Trophoblast cell (in vitro differentiated cells and primary cell): Measurements from ENCODE around the gene DNAI1.
"Not testable (repeated sequence)": the region's sequence is repeated elsewhere in the genome, so short reads cannot be mapped to it uniquely, and the experiment has no call there.

ENCODE experiments used
- DNase-seq, 2 donors: peaks; one replicate each; pipeline ENCODE4 v3.0.0-alpha.2; 2016
- H2AFZ ChIP-seq: 2 replicates; pipeline ENCODE4 v1.6.1; 2013; ENCODE audit warnings: low read length, moderate library complexity, mild to moderate bottlenecking; ENCODE audit not compliant: insufficient read depth, poor library complexity
- H2AK5ac ChIP-seq: 2 replicates; pipeline ENCODE4 v1.6.1; 2013; ENCODE audit warnings: mild to moderate bottlenecking, low read length
- H2BK120ac ChIP-seq: 2 replicates; pipeline ENCODE4 v1.6.1; 2013; ENCODE audit warnings: low read length, mild to moderate bottlenecking, moderate library complexity; ENCODE audit not compliant: insufficient read depth, poor library complexity
- H2BK12ac ChIP-seq: 2 replicates; pipeline ENCODE4 v1.6.1; 2013; ENCODE audit warnings: mild to moderate bottlenecking, low read length, moderate library complexity
- H2BK5ac ChIP-seq: 2 replicates; pipeline ENCODE4 v1.6.1; 2013; ENCODE audit warnings: low read length, low read depth, moderate library complexity, mild to moderate bottlenecking; ENCODE audit not compliant: poor library complexity
- H3K14ac ChIP-seq: 2 replicates; pipeline ENCODE4 v1.6.1; 2013; ENCODE audit warnings: mild to moderate bottlenecking, low read length
- H3K18ac ChIP-seq: 2 replicates; pipeline ENCODE4 v1.6.1; 2013; ENCODE audit warnings: mild to moderate bottlenecking, low read length
- H3K23ac ChIP-seq: 2 replicates; pipeline ENCODE4 v1.6.1; 2013; ENCODE audit warnings: low read length
- H3K27ac ChIP-seq: 2 replicates; pipeline ENCODE4 v1.5.1; 2013; ENCODE audit warnings: low read depth, mild to moderate bottlenecking, inconsistent platforms, low read length, moderate library complexity
- H3K27me3 ChIP-seq: 2 replicates; pipeline ENCODE4 v1.6.1; 2013; ENCODE audit warnings: inconsistent platforms, mild to moderate bottlenecking, low read length, moderate library complexity; ENCODE audit not compliant: insufficient read depth
- H3K36me3 ChIP-seq, 2 experiments: 1 replicate in 1 of 2; 2 replicates in 1 of 2; pipeline ENCODE4 v1.6.1; 2013; ENCODE audit warnings: low read length in 2 of 2, mild to moderate bottlenecking in 2 of 2, moderate library complexity in 1 of 2; ENCODE audit not compliant: insufficient read depth in 2 of 2, control insufficient read depth in 1 of 2
- H3K4ac ChIP-seq: 2 replicates; pipeline ENCODE4 v1.6.1; 2013; ENCODE audit warnings: low read depth, mild to moderate bottlenecking, low read length, moderate library complexity
- H3K4me1 ChIP-seq, 2 experiments: 1 replicate in 1 of 2; 2 replicates in 1 of 2; pipeline ENCODE4 v1.6.1; 2013; ENCODE audit warnings: low read length in 2 of 2, mild to moderate bottlenecking in 2 of 2, moderate library complexity in 1 of 2; ENCODE audit not compliant: insufficient read depth in 2 of 2, control insufficient read depth in 1 of 2
- H3K4me2 ChIP-seq: 2 replicates; pipeline ENCODE4 v1.6.1; 2013; ENCODE audit warnings: inconsistent platforms, mild to moderate bottlenecking, low read length, moderate library complexity
- H3K4me3 ChIP-seq: 2 replicates; pipeline ENCODE4 v1.5.1; 2013; ENCODE audit warnings: mild to moderate bottlenecking, low read depth, low read length, inconsistent platforms
- H3K79me1 ChIP-seq: one replicate; pipeline ENCODE4 v1.6.1; 2013; ENCODE audit warnings: low read length
- H3K79me2 ChIP-seq: 2 replicates; pipeline ENCODE4 v1.6.1; 2013; ENCODE audit warnings: low read length, mild to moderate bottlenecking; ENCODE audit not compliant: control insufficient read depth, insufficient read depth, poor library complexity
- H3K9ac ChIP-seq: 2 replicates; pipeline ENCODE4 v1.6.1; 2013; ENCODE audit warnings: mild to moderate bottlenecking, low read length
- H3K9me3 ChIP-seq: 2 replicates; pipeline ENCODE4 v1.6.1; 2013; ENCODE audit warnings: low read depth, mild to moderate bottlenecking, control low read depth, inconsistent platforms, low read length; ENCODE audit not compliant: insufficient read depth
- H4K12ac ChIP-seq: 2 replicates; pipeline ENCODE4 v1.6.1; 2013; ENCODE audit warnings: low read depth, mild to moderate bottlenecking, low read length, moderate library complexity
- H4K8ac ChIP-seq: 2 replicates; pipeline ENCODE4 v1.6.1; 2013; ENCODE audit warnings: low read depth, mild to moderate bottlenecking, low read length, moderate library complexity
- H4K91ac ChIP-seq: one replicate; pipeline ENCODE4 v1.6.1; 2013; ENCODE audit warnings: low read depth, mild to moderate bottlenecking, low read length, moderate library complexity
- WGBS: extraction: QIAGEN DNeasy Blood & Tissue Kit; methylation state at CpG from one replicate; pipeline ENCODE4 v1.1.7; 2013; ENCODE audit warnings: missing lambda C conversion rate; ENCODE audit not compliant: insufficient read length, insufficient coverage; ENCODE audit errors: extremely low coverage; 5-methylcytosine and 5-hydroxymethylcytosine counted together

DNAI1 gene

GRCh38 chr9:34481620-34482019 is 23.0 kb downstream of the DNAI1 start:
- H3K4me1 ChIP-seq = peaks cover 10 to 11% of the 10 kb centered on the region in 2 experiments
- not testable (repeated sequence) for H3K27ac ChIP-seq, H2AK5ac ChIP-seq, H3K9ac ChIP-seq, H2BK5ac ChIP-seq, H3K9me3 ChIP-seq, H3K4ac ChIP-seq, H3K27me3 ChIP-seq, H4K91ac ChIP-seq, H3K14ac ChIP-seq, DNase-seq, H2BK12ac ChIP-seq, H2AFZ ChIP-seq, H3K36me3 ChIP-seq, H3K23ac ChIP-seq, H3K4me2 ChIP-seq, H3K4me3 ChIP-seq, H3K18ac ChIP-seq, H4K12ac ChIP-seq, H4K8ac ChIP-seq, H3K79me1 ChIP-seq, H3K79me2 ChIP-seq, H2BK120ac ChIP-seq
- no CpG with 5 or more reads among the region's 13 CpGs for WGBS

- WGBS = no CpG with 5 or more reads among the region's 27 CpGs
- H2BK120ac ChIP-seq, H3K18ac ChIP-seq, H3K4me3 ChIP-seq, H2BK5ac ChIP-seq, H3K9ac ChIP-seq, H2BK12ac ChIP-seq, H3K4ac ChIP-seq, H4K91ac ChIP-seq, H3K27me3 ChIP-seq, H3K23ac ChIP-seq, H4K8ac ChIP-seq, H3K36me3 ChIP-seq, H2AK5ac ChIP-seq, H4K12ac ChIP-seq, H3K14ac ChIP-seq, H3K4me2 ChIP-seq, DNase-seq, H3K27ac ChIP-seq, H3K9me3 ChIP-seq, H3K79me1 ChIP-seq, H3K79me2 ChIP-seq, H2AFZ ChIP-seq: not testable (repeated sequence)
- H3K4me1 ChIP-seq = peaks cover 10 to 11% of the 10 kb centered on the region in 2 experiments
Measured at GRCh38 chr9:34482746-34483145, 24.1 kb downstream of the DNAI1 start.

- H4K12ac ChIP-seq = no peak overlapping the region
- no peaks in the 10 kb centered on the region for H3K79me2 ChIP-seq
- peak overlapping the region; percentile 10 for H3K14ac ChIP-seq
- peaks cover 10 to 11% of the 10 kb centered on the region in 2 experiments for H3K4me1 ChIP-seq
- H3K9ac ChIP-seq = no peak overlapping the region
- peak; percentile 96 for DNase-seq
- H3K27ac ChIP-seq = peak overlapping the region; percentile 63
- no peak overlapping the region for H3K18ac ChIP-seq
- no peaks in the 10 kb centered on the region for H3K27me3 ChIP-seq
- no peak overlapping the region for H2BK12ac ChIP-seq
- H3K4ac ChIP-seq = no peak overlapping the region
- H2BK120ac ChIP-seq = peak overlapping the region; percentile 4
- H3K9me3 ChIP-seq = no peaks in the 10 kb centered on the region
- no peak overlapping the region for H3K23ac ChIP-seq
- no peaks in the 10 kb centered on the region for H3K36me3 ChIP-seq
- no peak overlapping the region for H3K4me3 ChIP-seq
- H4K8ac ChIP-seq = no peak overlapping the region
- peaks cover 6% of the 10 kb centered on the region for H3K79me1 ChIP-seq
- no peak overlapping the region for H2AK5ac ChIP-seq
- H3K4me2 ChIP-seq = peak overlapping the region; percentile 13
- H2BK5ac ChIP-seq = peak overlapping the region; percentile 7
- H2AFZ ChIP-seq = no peak overlapping the region
- peak overlapping the region; percentile 41 for H4K91ac ChIP-seq
Measured at GRCh38 chr9:34484678-34485077, 26.1 kb downstream of the DNAI1 start.

GRCh38 chr9:34485822-34486221 is 27.2 kb downstream of the DNAI1 start:
- Histone ChIP-seq H2BK120ac (no peak overlapping the region), H3K27me3 (no peaks in the 10 kb centered on the region), H2AK5ac (no peak overlapping the region), H3K27ac (no peak overlapping the region), H3K14ac (no peak overlapping the region), H3K23ac (no peak overlapping the region), H2BK12ac (no peak overlapping the region), H3K9me3 (no peaks in the 10 kb centered on the region), H2AFZ (no peak overlapping the region), H3K9ac (no peak overlapping the region), H3K79me1 (peaks cover 6% of the 10 kb centered on the region), H2BK5ac (no peak overlapping the region), H4K12ac (no peak overlapping the region), H4K8ac (no peak overlapping the region), H3K4me2 (no peak overlapping the region), H3K36me3 (no peaks in the 10 kb centered on the region), H3K4ac (no peak overlapping the region), H4K91ac (peak overlapping the region; percentile 55), H3K79me2 (no peaks in the 10 kb centered on the region), H3K4me1 (peaks cover 10 to 11% of the 10 kb centered on the region in 2 experiments), H3K18ac (no peak overlapping the region), H3K4me3 (no peak overlapping the region)
- no peak for DNase-seq
- no CpG with 5 or more reads among the region's 6 CpGs for WGBS
